GM12878 (cell line): Measurements from ENCODE around the gene PRPSAP1. TPM values are rescaled to one million over a fixed set of nuclear protein-coding genes. Genes with fewer than 3 reads are reported as not detected.

Experiments
- ATAC-seq: fragments of 200-7000 bp; cut with Tn5 transposase; 3 replicates; pipeline ENCODE4 v1.9.1; 2020; ENCODE audit warnings: mild to moderate bottlenecking, moderate library complexity
- BruUV-seq: library from RNA; stranded (reverse); fragments of 400-500 nt; replicated peaks from 2 replicates; lab custom pipeline; 2021; lab: Mats Ljungman, UMichigan
- CTCF ChIA-PET: fragments of 300-600 bp; sonication (Branson Sonifier 250); formaldehyde crosslinking; extraction: SDS; loops from one replicate; lab custom pipeline; 2021; ENCODE audit warnings: inconsistent platforms; lab: Yijun Ruan, JAX
- POLR2A ChIA-PET: fragments of 350-600 bp; formaldehyde crosslinking; extraction: SDS; loops from one replicate; lab custom pipeline; 2021; ENCODE audit warnings: inconsistent platforms; lab: Charles Lee
- RAD21 ChIA-PET: fragments of 300-600 bp; sonication (Branson Sonifier 250); formaldehyde crosslinking; loops from one replicate; lab custom pipeline; 2023; ENCODE audit warnings: antibody characterized with exemption; ENCODE audit not compliant: unreplicated experiment; lab: Charles Lee
- SMC1A ChIA-PET: fragments of 300-600 bp; sonication (Branson Sonifier 250); formaldehyde crosslinking; loops from one replicate; lab custom pipeline; 2023; ENCODE audit not compliant: unreplicated experiment, uncharacterized antibody; lab: Charles Lee
- DNase-seq: peaks from one replicate; pipeline ENCODE4 v3.0.0-alpha.2; 2011; ENCODE audit warnings: low read depth, low spot score
- FAIRE-seq: peaks from 3 replicates; lab custom pipeline; 2011; peaks lifted over from hg19 to GRCh38; lab: Jason Lieb, UNC
- H2AFZ ChIP-seq: 2 replicates; pipeline ENCODE4 v1.6.0; 2011; ENCODE audit warnings: low read depth, low read length, control low read depth; ENCODE audit not compliant: control insufficient read depth
- H3K27ac ChIP-seq: 2 replicates; pipeline ENCODE4 v1.5.1; 2011; ENCODE audit warnings: control low read depth; ENCODE audit not compliant: control insufficient read depth, insufficient read depth
- H3K27me3 ChIP-seq, 2 experiments: replicated peaks in 1 of 2; 2 replicates each; pipeline versions ENCODE4 v1.6.0 to v1.6.1; 2011; ENCODE audit warnings: low read length in 1 of 2; ENCODE audit not compliant: control insufficient read depth in 2 of 2, insufficient read depth in 2 of 2
- H3K36me3 ChIP-seq, 2 experiments: 2 replicates each; pipeline ENCODE4 v1.5.1; 2011; ENCODE audit warnings: low read length in 1 of 2; ENCODE audit not compliant: control insufficient read depth in 2 of 2, insufficient read depth in 2 of 2
- H3K4me1 ChIP-seq: 2 replicates; pipeline ENCODE4 v1.6.1; 2011; ENCODE audit warnings: mild to moderate bottlenecking, low read length, moderate library complexity, mixed read lengths; ENCODE audit not compliant: control insufficient read depth, insufficient read depth
- H3K4me2 ChIP-seq: 2 replicates; pipeline ENCODE4 v1.6.0; 2011; ENCODE audit warnings: control low read depth; ENCODE audit not compliant: control insufficient read depth, insufficient read depth
- H3K4me3 ChIP-seq: fragments of 200-600 bp; sonication (generic); 2 replicates; pipeline ENCODE4 v1.5.1; 2016
- H3K79me2 ChIP-seq: 2 replicates; pipeline ENCODE4 v1.6.0; 2011; ENCODE audit warnings: low read length; ENCODE audit not compliant: control insufficient read depth, insufficient read depth
- H3K9ac ChIP-seq: 2 replicates; pipeline ENCODE4 v1.8.0; 2011; ENCODE audit warnings: low read length, control low read depth, mixed read lengths; ENCODE audit not compliant: control insufficient read depth, insufficient read depth
- H3K9me3 ChIP-seq: replicated peaks from 3 replicates; pipeline ENCODE4 v1.5.1; 2011; ENCODE audit warnings: mild to moderate bottlenecking, low read length; ENCODE audit not compliant: control insufficient read depth, insufficient read depth
- H4K20me1 ChIP-seq: 2 replicates; pipeline ENCODE4 v1.6.0; 2011; ENCODE audit not compliant: control insufficient read depth, insufficient read depth
- BMI1 ChIP-seq: fragments of 450-650 bp; IDR thresholded peaks from 2 replicates; pipeline ENCODE4 v1.6.1; 2016; ENCODE audit warnings: mild to moderate bottlenecking, moderate library complexity, borderline replicate concordance
- CHD4 ChIP-seq: fragments of 200-600 bp; sonication (generic); IDR thresholded peaks from 2 replicates; pipeline ENCODE4 v1.6.1; 2016; ENCODE audit warnings: mild to moderate bottlenecking
- MTA3 ChIP-seq: IDR thresholded peaks from 2 replicates; pipeline ENCODE4 v1.6.1; 2012; ENCODE audit warnings: low read length, inconsistent platforms, borderline replicate concordance
- NFYA ChIP-seq: IDR thresholded peaks from 2 replicates; pipeline ENCODE4 v1.6.1; 2011; ENCODE audit warnings: low read depth, mild to moderate bottlenecking, low read length, improper control_type of control experiment, borderline replicate concordance
- PML ChIP-seq: IDR thresholded peaks from 2 replicates; pipeline ENCODE4 v1.6.1; 2012; ENCODE audit warnings: low read length, inconsistent platforms
- RAD21 ChIP-seq: IDR thresholded peaks from 2 replicates; pipeline ENCODE4 v1.6.1; 2011; ENCODE audit warnings: mild to moderate bottlenecking, low read depth, low read length, moderate library complexity; ENCODE audit not compliant: insufficient read depth
- SIX5 ChIP-seq: IDR thresholded peaks from 2 replicates; pipeline ENCODE4 v1.6.1; 2011; ENCODE audit warnings: mild to moderate bottlenecking, low read depth, low read length, moderate library complexity; ENCODE audit not compliant: severe bottlenecking
- SPI1 ChIP-seq: IDR thresholded peaks from 2 replicates; pipeline ENCODE4 v1.6.1; 2011; ENCODE audit warnings: low read depth, mild to moderate bottlenecking, low read length, moderate library complexity, borderline replicate concordance; ENCODE audit not compliant: insufficient read depth
- STAT3 ChIP-seq: IDR thresholded peaks from 2 replicates; pipeline ENCODE4 v1.6.1; 2011; ENCODE audit warnings: low read depth, low read length, improper control_type of control experiment
- YBX1 ChIP-seq: fragments of 450-650 bp; IDR thresholded peaks from 2 replicates; pipeline ENCODE4 v1.6.1; 2016; ENCODE audit warnings: antibody characterized with exemption
- YY1 ChIP-seq: IDR thresholded peaks from 2 replicates; pipeline ENCODE4 v1.6.1; 2011; ENCODE audit warnings: low read depth, mild to moderate bottlenecking, low read length
- WGBS: methylation state at CpG from one replicate; pipeline ENCODE4 v1.1.6; 2016; ENCODE audit warnings: low lambda C conversion rate; ENCODE audit not compliant: insufficient replicate concordance, insufficient coverage; ENCODE audit errors: missing lambda C conversion rate; 5-methylcytosine and 5-hydroxymethylcytosine counted together
- in situ Hi-C: fragments of 300-500 bp; cut with MboI; formaldehyde crosslinking; loops from 9 replicates; pipeline ENCODE4 v1.14.3; 2018; ENCODE audit warnings: mixed read lengths
- intact Hi-C: fragments of 100-400 bp; cut with micrococcal nuclease; formaldehyde crosslinking; loops from one replicate; pipeline ENCODE4 v1.14.2; 2022; ENCODE audit not compliant: unreplicated experiment
- polyA plus RNA-seq, 11 experiments: library from polyadenylated mRNA; depleted of rRNA in 4 of 11; unstranded in 6 of 11; stranded (reverse) in 5 of 11; fragments of >200 nt; fragmentation: Nextera tagmentation in 4 of 11; fragmentation: Illumina TruSeq in 1 of 11; extraction: Ambion mirVana in 4 of 11; extraction: Trizol in 1 of 11; gene quantifications; 1 replicate in 1 of 11; 2 replicates in 10 of 11; pipeline versions ENCODE4 v1.2.1 to v1.2.3, GENCODE V29; 2011 to 2016; ENCODE audit warnings: inconsistent platforms in 2 of 11, missing spikeins in 2 of 11, low read depth in 1 of 11
- total RNA-seq, 4 experiments: library from RNA; depleted of rRNA in 3 of 4; stranded (reverse); fragments of >200 nt in 3 of 4; fragmentation: Illumina TruSeq in 1 of 4; extraction: Trizol in 1 of 4; gene quantifications; 2 replicates each; pipeline versions ENCODE4 v1.2.1 to v1.2.3, GENCODE V29; 2013 to 2021
- TF ChIP-seq, protein P1 (sequence below): fragments of 450-650 bp; IDR thresholded peaks from 2 replicates; pipeline ENCODE4 v1.6.1; 2017; ENCODE audit warnings: mild to moderate bottlenecking, moderate library complexity
- TF ChIP-seq, protein P2 (sequence below): fragments of 450-650 bp; IDR thresholded peaks from 2 replicates; pipeline ENCODE4 v1.6.1; 2017; ENCODE audit warnings: low read depth, mild to moderate bottlenecking, moderate library complexity
- TF ChIP-seq, protein P3 (sequence below): fragments of 150-350 bp; IDR thresholded peaks from 2 replicates; pipeline ENCODE4 v1.6.1; 2016; ENCODE audit warnings: low read depth, low read length

PRPSAP1 gene
- total and polyA plus RNA-seq, 10 of the 15 experiments (the other 5 are each of a cell fraction or from before 2014, with no cell fraction given) = 15.8 to 84.2 (median 44.2) TPM

DNA sequence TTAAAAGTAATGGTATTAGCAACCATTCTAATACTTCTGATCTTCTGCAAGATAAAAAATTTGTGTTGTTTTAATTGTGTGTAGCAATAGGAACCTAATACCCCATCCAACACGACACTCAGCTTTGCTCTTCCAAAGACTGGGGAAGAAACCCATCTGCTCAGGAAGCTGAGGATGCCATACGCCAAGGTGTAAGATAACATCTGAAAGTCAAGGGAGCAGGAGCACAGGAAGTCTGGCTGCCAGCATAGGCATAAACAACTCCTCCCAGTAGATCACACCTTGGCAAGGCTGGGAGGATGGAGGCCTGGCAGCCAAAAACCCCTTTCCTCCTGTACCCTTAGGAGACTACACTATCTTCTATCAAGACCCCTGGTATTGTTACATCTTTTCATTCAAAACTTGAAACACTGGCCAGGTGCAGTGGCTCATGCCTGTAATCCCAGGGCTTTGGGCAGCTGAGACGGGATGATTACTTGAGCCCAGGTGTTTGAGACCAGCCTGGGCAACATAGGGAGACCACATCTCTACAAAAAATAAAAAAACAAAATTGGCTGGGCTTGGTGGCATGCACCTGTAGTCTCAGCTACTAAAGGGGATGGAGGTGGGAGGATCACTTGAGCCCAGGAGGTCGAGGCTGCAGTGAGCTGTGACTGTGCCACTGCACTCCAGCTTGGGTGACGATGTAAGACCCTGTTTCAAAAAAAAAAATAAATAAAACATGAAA is 25.0 kb upstream of the PRPSAP1 start:
- H3K9ac ChIP-seq = no peak overlapping the region
- H3K4me1 ChIP-seq = peaks cover 6% of the 10 kb centered on the region
- no peak for DNase-seq
- no peaks in the 10 kb centered on the region for H3K36me3 ChIP-seq
- H3K9me3 ChIP-seq = no peaks in the 10 kb centered on the region
- H3K27me3 ChIP-seq = peaks cover 0 to 2% of the 10 kb centered on the region in 2 experiments; a peak in 2 of 4 replicates
- H3K4me2 ChIP-seq = no peak overlapping the region
- no peaks in the 10 kb centered on the region for H4K20me1 ChIP-seq
- ChIA-PET RAD21 (no interaction called here), CTCF (no interaction called here), SMC1A (no interaction called here), POLR2A (interaction anchor here (0.6 kb wide), 1 partner anchor 582 kb away, joined by 3 read pairs; no protein-coding TSS in a partner anchor)
- WGBS = 48% methylated on average over 5 of the region's 5 CpGs
- no TSS peak for BruUV-seq
- TF ChIP-seq, protein P1, sequence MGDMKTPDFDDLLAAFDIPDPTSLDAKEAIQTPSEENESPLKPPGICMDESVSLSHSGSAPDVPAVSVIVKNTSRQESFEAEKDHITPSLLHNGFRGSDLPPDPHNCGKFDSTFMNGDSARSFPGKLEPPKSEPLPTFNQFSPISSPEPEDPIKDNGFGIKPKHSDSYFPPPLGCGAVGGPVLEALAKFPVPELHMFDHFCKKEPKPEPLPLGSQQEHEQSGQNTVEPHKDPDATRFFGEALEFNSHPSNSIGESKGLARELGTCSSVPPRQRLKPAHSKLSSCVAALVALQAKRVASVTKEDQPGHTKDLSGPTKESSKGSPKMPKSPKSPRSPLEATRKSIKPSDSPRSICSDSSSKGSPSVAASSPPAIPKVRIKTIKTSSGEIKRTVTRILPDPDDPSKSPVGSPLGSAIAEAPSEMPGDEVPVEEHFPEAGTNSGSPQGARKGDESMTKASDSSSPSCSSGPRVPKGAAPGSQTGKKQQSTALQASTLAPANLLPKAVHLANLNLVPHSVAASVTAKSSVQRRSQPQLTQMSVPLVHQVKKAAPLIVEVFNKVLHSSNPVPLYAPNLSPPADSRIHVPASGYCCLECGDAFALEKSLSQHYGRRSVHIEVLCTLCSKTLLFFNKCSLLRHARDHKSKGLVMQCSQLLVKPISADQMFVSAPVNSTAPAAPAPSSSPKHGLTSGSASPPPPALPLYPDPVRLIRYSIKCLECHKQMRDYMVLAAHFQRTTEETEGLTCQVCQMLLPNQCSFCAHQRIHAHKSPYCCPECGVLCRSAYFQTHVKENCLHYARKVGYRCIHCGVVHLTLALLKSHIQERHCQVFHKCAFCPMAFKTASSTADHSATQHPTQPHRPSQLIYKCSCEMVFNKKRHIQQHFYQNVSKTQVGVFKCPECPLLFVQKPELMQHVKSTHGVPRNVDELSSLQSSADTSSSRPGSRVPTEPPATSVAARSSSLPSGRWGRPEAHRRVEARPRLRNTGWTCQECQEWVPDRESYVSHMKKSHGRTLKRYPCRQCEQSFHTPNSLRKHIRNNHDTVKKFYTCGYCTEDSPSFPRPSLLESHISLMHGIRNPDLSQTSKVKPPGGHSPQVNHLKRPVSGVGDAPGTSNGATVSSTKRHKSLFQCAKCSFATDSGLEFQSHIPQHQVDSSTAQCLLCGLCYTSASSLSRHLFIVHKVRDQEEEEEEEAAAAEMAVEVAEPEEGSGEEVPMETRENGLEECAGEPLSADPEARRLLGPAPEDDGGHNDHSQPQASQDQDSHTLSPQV = no peak
- no peak for TF ChIP-seq NFYA
- no peak for TF ChIP-seq YY1
- TF ChIP-seq PML = no peak
- no peak for TF ChIP-seq CHD4
- TF ChIP-seq SIX5 = no peak
- no peak for TF ChIP-seq RAD21
- no peak for TF ChIP-seq YBX1
- no peak for TF ChIP-seq STAT3
- TF ChIP-seq, protein P2, sequence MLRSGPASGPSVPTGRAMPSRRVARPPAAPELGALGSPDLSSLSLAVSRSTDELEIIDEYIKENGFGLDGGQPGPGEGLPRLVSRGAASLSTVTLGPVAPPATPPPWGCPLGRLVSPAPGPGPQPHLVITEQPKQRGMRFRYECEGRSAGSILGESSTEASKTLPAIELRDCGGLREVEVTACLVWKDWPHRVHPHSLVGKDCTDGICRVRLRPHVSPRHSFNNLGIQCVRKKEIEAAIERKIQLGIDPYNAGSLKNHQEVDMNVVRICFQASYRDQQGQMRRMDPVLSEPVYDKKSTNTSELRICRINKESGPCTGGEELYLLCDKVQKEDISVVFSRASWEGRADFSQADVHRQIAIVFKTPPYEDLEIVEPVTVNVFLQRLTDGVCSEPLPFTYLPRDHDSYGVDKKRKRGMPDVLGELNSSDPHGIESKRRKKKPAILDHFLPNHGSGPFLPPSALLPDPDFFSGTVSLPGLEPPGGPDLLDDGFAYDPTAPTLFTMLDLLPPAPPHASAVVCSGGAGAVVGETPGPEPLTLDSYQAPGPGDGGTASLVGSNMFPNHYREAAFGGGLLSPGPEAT = no peak
- TF ChIP-seq MTA3 = no peak
- TF ChIP-seq SPI1 = no peak
- TF ChIP-seq BMI1 = no peak
- TF ChIP-seq, protein P3, sequence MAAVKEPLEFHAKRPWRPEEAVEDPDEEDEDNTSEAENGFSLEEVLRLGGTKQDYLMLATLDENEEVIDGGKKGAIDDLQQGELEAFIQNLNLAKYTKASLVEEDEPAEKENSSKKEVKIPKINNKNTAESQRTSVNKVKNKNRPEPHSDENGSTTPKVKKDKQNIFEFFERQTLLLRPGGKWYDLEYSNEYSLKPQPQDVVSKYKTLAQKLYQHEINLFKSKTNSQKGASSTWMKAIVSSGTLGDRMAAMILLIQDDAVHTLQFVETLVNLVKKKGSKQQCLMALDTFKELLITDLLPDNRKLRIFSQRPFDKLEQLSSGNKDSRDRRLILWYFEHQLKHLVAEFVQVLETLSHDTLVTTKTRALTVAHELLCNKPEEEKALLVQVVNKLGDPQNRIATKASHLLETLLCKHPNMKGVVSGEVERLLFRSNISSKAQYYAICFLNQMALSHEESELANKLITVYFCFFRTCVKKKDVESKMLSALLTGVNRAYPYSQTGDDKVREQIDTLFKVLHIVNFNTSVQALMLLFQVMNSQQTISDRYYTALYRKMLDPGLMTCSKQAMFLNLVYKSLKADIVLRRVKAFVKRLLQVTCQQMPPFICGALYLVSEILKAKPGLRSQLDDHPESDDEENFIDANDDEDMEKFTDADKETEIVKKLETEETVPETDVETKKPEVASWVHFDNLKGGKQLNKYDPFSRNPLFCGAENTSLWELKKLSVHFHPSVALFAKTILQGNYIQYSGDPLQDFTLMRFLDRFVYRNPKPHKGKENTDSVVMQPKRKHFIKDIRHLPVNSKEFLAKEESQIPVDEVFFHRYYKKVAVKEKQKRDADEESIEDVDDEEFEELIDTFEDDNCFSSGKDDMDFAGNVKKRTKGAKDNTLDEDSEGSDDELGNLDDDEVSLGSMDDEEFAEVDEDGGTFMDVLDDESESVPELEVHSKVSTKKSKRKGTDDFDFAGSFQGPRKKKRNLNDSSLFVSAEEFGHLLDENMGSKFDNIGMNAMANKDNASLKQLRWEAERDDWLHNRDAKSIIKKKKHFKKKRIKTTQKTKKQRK = no peak
- in situ Hi-C loops = no loop called here
- no peaks in the 10 kb centered on the region for H3K79me2 ChIP-seq
- intact Hi-C loops = no loop called here
- no peak overlapping the region for H2AFZ ChIP-seq
- ATAC-seq = no peak
- no peak overlapping the region for H3K27ac ChIP-seq
- FAIRE-seq = no peak
- H3K4me3 ChIP-seq = no peak overlapping the region
